ELF-1 (cell line): Measurements from ENCODE around the gene TIA1.
"Not testable (repeated sequence)": the region's sequence is repeated elsewhere in the genome, so short reads cannot be mapped to it uniquely, and the experiment has no call there.

Source experiments
- DNase-seq: peaks from one replicate; pipeline ENCODE4 v3.0.0-alpha.2; 2016; ENCODE audit warnings: low read depth, low spot score

TIA1 gene

GRCh38 chr2:70214953-70215549 lies 33.4 kb downstream of the TIA1 start:
- no peak for DNase-seq

- no peak for DNase-seq
Measured at GRCh38 chr2:70214365-70214764, 34.1 kb downstream of the TIA1 start.

- DNase-seq, result no peak
Measured at GRCh38 chr2:70212298-70212932, 36.0 kb downstream of the TIA1 start.

- no peak for DNase-seq
Measured at GRCh38 chr2:70211595-70211994, 36.8 kb downstream of the TIA1 start.

- DNase-seq, result no peak
Measured at GRCh38 chr2:70204452-70204851, 44.0 kb downstream of the TIA1 start.

- no peak for DNase-seq
Measured at GRCh38 chr2:70203086-70203485, 45.3 kb downstream of the TIA1 start.

- no peak for DNase-seq
Measured at GRCh38 chr2:70202236-70202806, 46.1 kb downstream of the TIA1 start.

- no peak for DNase-seq
Measured at GRCh38 chr2:70201831-70202230, 46.6 kb downstream of the TIA1 start.

- DNase-seq, result no peak
Measured at GRCh38 chr2:70201225-70201768, 47.1 kb downstream of the TIA1 start.

GRCh38 chr2:70199320-70199864 lies 49.0 kb downstream of the TIA1 start:
- DNase-seq, result no peak

GRCh38 chr2:70192516-70192915 lies 55.9 kb downstream of the TIA1 start:
- DNase-seq, result no peak

GRCh38 chr2:70191244-70191735 lies 57.1 kb downstream of the TIA1 start:
- DNase-seq, result no peak

- DNase-seq, result peak; percentile 97
Measured at GRCh38 chr2:70190418-70191243, 57.8 kb downstream of the TIA1 start, which contains the start of gene C2orf42. Gene C2orf42 (minus strand): TSS chr2:70191019. CDS start chr2:70181985, 9,034 bp downstream.

GRCh38 chr2:70188460-70188859 lies 60.0 kb downstream of the TIA1 start:
- no peak for DNase-seq

GRCh38 chr2:70187170-70187569 lies 61.3 kb downstream of the TIA1 start:
- DNase-seq, result not testable (repeated sequence)

GRCh38 chr2:70182689-70183088 lies 65.7 kb downstream of the TIA1 start:
- DNase-seq, result no peak

GRCh38 chr2:70181363-70181956 lies 67.0 kb downstream of the TIA1 start:
- DNase-seq, result no peak

- DNase-seq, result no peak
Measured at GRCh38 chr2:70173520-70173919, 74.9 kb downstream of the TIA1 start.

GRCh38 chr2:70169654-70170245 lies 78.7 kb downstream of the TIA1 start:
- not testable (repeated sequence) for DNase-seq

- no peak for DNase-seq
Measured at GRCh38 chr2:70161069-70161534, 87.3 kb downstream of the TIA1 start.

- DNase-seq, result no peak
Measured at GRCh38 chr2:70160545-70160944, 87.9 kb downstream of the TIA1 start.
